NB4 (cell line): ENCODE data around the gene BCOR.

ENCODE experiments used
- POLR2A ChIP-seq: IDR thresholded peaks from 2 replicates; pipeline ENCODE4 v1.6.1; 2011; ENCODE audit warnings: mild to moderate bottlenecking; ENCODE audit not compliant: insufficient read length; ENCODE audit errors: extremely low read depth
- TF ChIP-seq, protein P1 (sequence below): IDR thresholded peaks from one replicate; pipeline ENCODE4 v1.5.1; 2012; ENCODE audit warnings: low read depth, low read length

DNA sequence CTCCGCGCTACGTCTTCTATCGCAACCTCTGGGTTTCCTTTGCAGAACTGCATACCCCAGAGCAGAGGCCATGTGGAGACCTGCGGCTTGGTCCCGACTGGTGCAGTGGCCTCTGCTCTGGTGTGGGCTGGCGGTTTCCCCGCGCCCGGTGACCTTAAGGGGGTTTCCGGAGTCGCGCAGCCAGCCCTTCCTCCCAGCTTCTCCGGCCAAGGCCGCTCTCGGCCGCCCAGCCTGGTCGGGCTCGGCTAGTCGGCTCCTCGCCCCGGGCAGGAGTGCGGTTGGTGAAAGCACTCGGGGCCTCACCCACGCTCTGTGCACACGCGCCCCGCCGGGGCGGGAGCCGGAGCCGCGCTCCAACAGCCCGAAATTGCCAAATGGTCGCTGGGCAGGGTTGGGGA, 84.9 kb downstream of the BCOR start:
- TF ChIP-seq, protein P1, sequence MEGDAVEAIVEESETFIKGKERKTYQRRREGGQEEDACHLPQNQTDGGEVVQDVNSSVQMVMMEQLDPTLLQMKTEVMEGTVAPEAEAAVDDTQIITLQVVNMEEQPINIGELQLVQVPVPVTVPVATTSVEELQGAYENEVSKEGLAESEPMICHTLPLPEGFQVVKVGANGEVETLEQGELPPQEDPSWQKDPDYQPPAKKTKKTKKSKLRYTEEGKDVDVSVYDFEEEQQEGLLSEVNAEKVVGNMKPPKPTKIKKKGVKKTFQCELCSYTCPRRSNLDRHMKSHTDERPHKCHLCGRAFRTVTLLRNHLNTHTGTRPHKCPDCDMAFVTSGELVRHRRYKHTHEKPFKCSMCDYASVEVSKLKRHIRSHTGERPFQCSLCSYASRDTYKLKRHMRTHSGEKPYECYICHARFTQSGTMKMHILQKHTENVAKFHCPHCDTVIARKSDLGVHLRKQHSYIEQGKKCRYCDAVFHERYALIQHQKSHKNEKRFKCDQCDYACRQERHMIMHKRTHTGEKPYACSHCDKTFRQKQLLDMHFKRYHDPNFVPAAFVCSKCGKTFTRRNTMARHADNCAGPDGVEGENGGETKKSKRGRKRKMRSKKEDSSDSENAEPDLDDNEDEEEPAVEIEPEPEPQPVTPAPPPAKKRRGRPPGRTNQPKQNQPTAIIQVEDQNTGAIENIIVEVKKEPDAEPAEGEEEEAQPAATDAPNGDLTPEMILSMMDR: no peak
- TF ChIP-seq POLR2A: no peak
